Neural crest cell (in vitro differentiated cells): ENCODE measurements around the gene ATG7. TPM values are rescaled to one million over a fixed set of nuclear protein-coding genes. Genes with fewer than 3 reads are reported as not detected.

Experiments used
- DNase-seq: peaks from one replicate; pipeline ENCODE4 v3.0.0; 2021; ENCODE audit warnings: low read depth, mixed read lengths, low spot score
- H3K27ac Mint-ChIP-seq: one replicate; pipeline ENCODE4 v1.8.0; 2021; ENCODE audit warnings: mild to moderate bottlenecking, mixed read lengths; ENCODE audit not compliant: unreplicated experiment
- H3K27me3 Mint-ChIP-seq: 2 replicates; pipeline ENCODE4 v1.8.0; 2021; ENCODE audit warnings: low read depth, mild to moderate bottlenecking, mixed read lengths
- H3K36me3 Mint-ChIP-seq: 2 replicates; pipeline ENCODE4 v1.8.0; 2021; ENCODE audit warnings: low read depth, mild to moderate bottlenecking, mixed read lengths
- H3K4me1 Mint-ChIP-seq: 2 replicates; pipeline ENCODE4 v1.8.0; 2021; ENCODE audit warnings: mixed read lengths
- H3K4me3 Mint-ChIP-seq: one replicate; pipeline ENCODE4 v1.8.0; 2021; ENCODE audit warnings: mild to moderate bottlenecking, mixed read lengths
- H3K9me3 Mint-ChIP-seq: 2 replicates; pipeline ENCODE4 v1.8.0; 2021; ENCODE audit warnings: mixed read lengths
- CTCF ChIP-seq: fragments of 200-600 bp; sonication (generic); conservative IDR thresholded peaks from 2 replicates; pipeline ENCODE4 v1.5.0; 2021; ENCODE audit warnings: antibody characterized with exemption, mild to moderate bottlenecking
- total RNA-seq: library from RNA; stranded (reverse); gene quantifications from 2 replicates; pipeline ENCODE4 v1.2.1, GENCODE V29; 2021

The ATG7 gene
- total RNA-seq, 1 donor from 2014 or later, result 29.6 TPM

- TF ChIP-seq CTCF, result no peak
These were observed 109.4 kb downstream of the ATG7 start for GRCh38 chr3:11381563-11381962.

GRCh38 chr3:11382146-11382745 is 110.0 kb downstream of the ATG7 start:
- H3K4me1 Mint-ChIP-seq, result peaks cover 39% of the 10 kb centered on the region
- H3K4me3 Mint-ChIP-seq, result no peak overlapping the region
- no peaks in the 10 kb centered on the region for H3K27me3 Mint-ChIP-seq
- H3K9me3 Mint-ChIP-seq, result no peaks in the 10 kb centered on the region
- DNase-seq, result no peak
- no peaks in the 10 kb centered on the region for H3K36me3 Mint-ChIP-seq
- no peak for TF ChIP-seq CTCF
- no peak overlapping the region for H3K27ac Mint-ChIP-seq

More at GRCh38 chr3:11381563-11381962, 109.4 kb downstream of the ATG7 start:
- no peak for DNase-seq
- no peaks in the 10 kb centered on the region for H3K36me3 Mint-ChIP-seq
- H3K27me3 Mint-ChIP-seq, result no peaks in the 10 kb centered on the region
- peaks cover 39% of the 10 kb centered on the region for H3K4me1 Mint-ChIP-seq
- H3K9me3 Mint-ChIP-seq, result no peaks in the 10 kb centered on the region
- no peak overlapping the region for H3K4me3 Mint-ChIP-seq
- H3K27ac Mint-ChIP-seq, result no peak overlapping the region

- H3K36me3 Mint-ChIP-seq, result no peaks in the 10 kb centered on the region
- no peaks in the 10 kb centered on the region for H3K9me3 Mint-ChIP-seq
- H3K4me1 Mint-ChIP-seq, result peaks cover 39% of the 10 kb centered on the region
- H3K4me3 Mint-ChIP-seq, result no peak overlapping the region
- TF ChIP-seq CTCF, result no peak
- no peak for DNase-seq
- H3K27ac Mint-ChIP-seq, result no peak overlapping the region
- H3K27me3 Mint-ChIP-seq, result no peaks in the 10 kb centered on the region
These were observed 111.9 kb downstream of the ATG7 start for GRCh38 chr3:11384074-11384473.

GRCh38 chr3:11385326-11385725 is 113.1 kb downstream of the ATG7 start:
- H3K27ac Mint-ChIP-seq, result no peak overlapping the region
- peaks cover 36% of the 10 kb centered on the region for H3K4me1 Mint-ChIP-seq
- no peak for TF ChIP-seq CTCF
- H3K9me3 Mint-ChIP-seq, result no peaks in the 10 kb centered on the region
- H3K4me3 Mint-ChIP-seq, result no peak overlapping the region
- no peaks in the 10 kb centered on the region for H3K27me3 Mint-ChIP-seq
- H3K36me3 Mint-ChIP-seq, result no peaks in the 10 kb centered on the region
- no peak for DNase-seq

- no peak for DNase-seq
- Mint-ChIP-seq H3K27me3 (no peaks in the 10 kb centered on the region), H3K27ac (no peak overlapping the region), H3K4me1 (peaks cover 35% of the 10 kb centered on the region), H3K4me3 (no peak overlapping the region), H3K36me3 (no peaks in the 10 kb centered on the region), H3K9me3 (no peaks in the 10 kb centered on the region)
- TF ChIP-seq CTCF, result no peak
These were observed 113.7 kb downstream of the ATG7 start for GRCh38 chr3:11385891-11386290.
